Fibroblast of lung (primary cell): ENCODE measurements around the gene ANKRD7.

Experiments used
- EZH2 ChIP-seq: IDR thresholded peaks from 2 replicates; pipeline ENCODE4 v1.5.1; 2012; ENCODE audit warnings: low read length, control low read depth, mild to moderate bottlenecking; ENCODE audit errors: missing control alignments
- TF ChIP-seq, protein P1 (sequence below), 2 donors: IDR thresholded peaks in 1 of 2; conservative IDR thresholded peaks in 1 of 2; 1 replicate in 1 of 2; 2 replicates in 1 of 2; pipeline ENCODE4 v1.5.1; 2011 to 2012; ENCODE audit warnings: low read length in 2 of 2, control low read depth in 1 of 2, inconsistent platforms in 1 of 2, low read depth in 1 of 2, mild to moderate bottlenecking in 1 of 2

- TF ChIP-seq, protein P1, sequence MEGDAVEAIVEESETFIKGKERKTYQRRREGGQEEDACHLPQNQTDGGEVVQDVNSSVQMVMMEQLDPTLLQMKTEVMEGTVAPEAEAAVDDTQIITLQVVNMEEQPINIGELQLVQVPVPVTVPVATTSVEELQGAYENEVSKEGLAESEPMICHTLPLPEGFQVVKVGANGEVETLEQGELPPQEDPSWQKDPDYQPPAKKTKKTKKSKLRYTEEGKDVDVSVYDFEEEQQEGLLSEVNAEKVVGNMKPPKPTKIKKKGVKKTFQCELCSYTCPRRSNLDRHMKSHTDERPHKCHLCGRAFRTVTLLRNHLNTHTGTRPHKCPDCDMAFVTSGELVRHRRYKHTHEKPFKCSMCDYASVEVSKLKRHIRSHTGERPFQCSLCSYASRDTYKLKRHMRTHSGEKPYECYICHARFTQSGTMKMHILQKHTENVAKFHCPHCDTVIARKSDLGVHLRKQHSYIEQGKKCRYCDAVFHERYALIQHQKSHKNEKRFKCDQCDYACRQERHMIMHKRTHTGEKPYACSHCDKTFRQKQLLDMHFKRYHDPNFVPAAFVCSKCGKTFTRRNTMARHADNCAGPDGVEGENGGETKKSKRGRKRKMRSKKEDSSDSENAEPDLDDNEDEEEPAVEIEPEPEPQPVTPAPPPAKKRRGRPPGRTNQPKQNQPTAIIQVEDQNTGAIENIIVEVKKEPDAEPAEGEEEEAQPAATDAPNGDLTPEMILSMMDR (conservative IDR thresholded peaks at IDR 0.05 in 1 of 2, IDR thresholded peaks at IDR 0.05 in 1 of 2; ENCODE audit: low read depth in 1 of 2, low read length in 2 of 2), result no peak
- TF ChIP-seq EZH2, result no peak
These were observed 60.9 kb downstream of the ANKRD7 start for GRCh38 chr7:118285358-118285757.
